ENCODE results near the gene TTLL10. TPM values are rescaled to one million over a fixed set of nuclear protein-coding genes. Genes with fewer than 3 reads are reported as not detected.

TTLL10 gene
- total RNA-seq, 2 experiments from 2014 or later = not detected

GRCh38 chr1:1236176-1236763 lies 62.6 kb downstream of the TTLL10 start:
- ChIA-PET CTCF (interaction anchor here (1.7 kb wide), 1 partner anchor 114 kb away, joined by 6 read pairs; no protein-coding TSS in a partner anchor), POLR2A (no interaction called here)
- peaks cover 2% of the 10 kb centered on the region for H3K9me3 Mint-ChIP-seq
- H3K4me3 Mint-ChIP-seq = no peak overlapping the region
- no peak overlapping the region for H3K27ac Mint-ChIP-seq
- peaks cover 13% of the 10 kb centered on the region for H3K36me3 Mint-ChIP-seq
- peaks cover 17% of the 10 kb centered on the region for H3K4me1 Mint-ChIP-seq (ENCODE audit: low read depth)
- no peaks in the 10 kb centered on the region for H3K27me3 Mint-ChIP-seq
- intact Hi-C loops (cut with micrococcal nuclease) = no loop called here
- no peak for DNase-seq

GRCh38 chr1:1236945-1237873 lies 63.5 kb downstream of the TTLL10 start:
- Mint-ChIP-seq H3K36me3 (peaks cover 13% of the 10 kb centered on the region), H3K4me1 (ENCODE audit: low read depth) (peaks cover 17% of the 10 kb centered on the region), H3K4me3 (no peak overlapping the region), H3K27me3 (no peaks in the 10 kb centered on the region), H3K27ac (no peak overlapping the region), H3K9me3 (peaks cover 2% of the 10 kb centered on the region)
- CTCF ChIA-PET = interaction anchor here (1.7 kb wide), 1 partner anchor 115 kb away, joined by 6 read pairs; no protein-coding TSS in a partner anchor
- intact Hi-C loops (cut with micrococcal nuclease) = no loop called here
- DNase-seq = no peak
- POLR2A ChIA-PET = no interaction called here

GRCh38 chr1:1237874-1238701 lies 64.4 kb downstream of the TTLL10 start:
- Mint-ChIP-seq H3K4me1 (ENCODE audit: low read depth) (peaks cover 14% of the 10 kb centered on the region), H3K36me3 (peaks cover 13% of the 10 kb centered on the region), H3K9me3 (peaks cover 2% of the 10 kb centered on the region), H3K27me3 (no peaks in the 10 kb centered on the region), H3K27ac (no peak overlapping the region), H3K4me3 (no peak overlapping the region)
- peak; percentile 44 for DNase-seq
- ChIA-PET POLR2A (interaction anchor here (1.6 kb wide), 1 partner anchor 40 kb away, joined by 3 read pairs; no protein-coding TSS in a partner anchor), CTCF (no interaction called here)
- intact Hi-C loops (cut with micrococcal nuclease) = no loop called here

DNA sequence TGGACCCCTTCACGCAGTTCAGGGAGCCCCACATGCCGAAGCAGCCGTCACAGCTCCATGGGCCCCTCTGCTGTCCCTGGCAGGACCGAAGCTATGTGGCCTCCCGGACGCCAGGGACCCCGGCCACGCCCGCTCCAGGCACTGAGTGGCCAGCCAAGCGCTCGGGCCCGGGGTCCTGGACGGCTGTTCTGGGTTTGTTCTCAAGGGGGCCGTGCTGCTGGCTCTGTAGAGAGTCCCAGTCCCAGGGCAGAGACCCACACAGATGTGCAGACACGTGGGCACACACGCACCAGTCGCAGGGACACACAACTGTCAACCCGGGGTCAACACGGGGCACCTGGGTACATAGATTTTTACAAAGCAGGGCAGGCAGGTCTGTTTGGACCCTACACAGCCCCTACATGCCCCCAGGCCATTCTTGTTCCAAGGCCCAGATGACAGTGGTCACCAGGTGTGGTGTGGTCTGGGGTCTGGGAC lies 65.1 kb downstream of the TTLL10 start:
- POLR2A ChIA-PET = interaction anchor here (0.5 to 1.6 kb wide), 2 partner anchors 22 to 40 kb away, joined by 3 read pairs; no protein-coding TSS in a partner anchor
- intact Hi-C loops (cut with micrococcal nuclease) = no loop called here

DNA sequence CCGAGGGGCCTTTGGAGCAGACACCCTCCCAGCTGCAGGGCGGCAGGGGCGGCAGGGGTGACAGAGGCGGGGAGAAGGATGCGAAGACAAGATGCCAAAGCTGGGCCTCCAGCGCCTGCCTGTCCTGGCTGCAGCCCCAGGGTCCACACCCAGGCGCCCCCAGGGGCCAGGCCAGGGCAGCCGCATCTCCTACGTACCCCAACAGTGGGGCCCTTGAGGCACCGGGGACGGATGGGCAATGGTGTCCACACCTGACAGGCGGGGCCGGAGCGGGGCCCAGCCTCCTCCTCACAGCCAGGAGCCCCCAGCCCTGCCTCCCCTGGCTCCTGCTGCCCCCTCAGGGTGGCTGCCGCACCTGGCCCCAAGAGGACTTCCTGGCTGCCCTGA lies 65.5 kb downstream of the TTLL10 start:
- CTCF ChIA-PET = no interaction called here
- H3K4me1 Mint-ChIP-seq (ENCODE audit: low read depth) = peaks cover 5% of the 10 kb centered on the region
- H3K9me3 Mint-ChIP-seq = no peaks in the 10 kb centered on the region

More for the DNA sequence above, 65.1 kb downstream of the TTLL10 start:
- CTCF ChIA-PET = no interaction called here
- H3K27me3 Mint-ChIP-seq = no peaks in the 10 kb centered on the region
- DNase-seq = no peak
- H3K36me3 Mint-ChIP-seq = peaks cover 8% of the 10 kb centered on the region
- no peaks in the 10 kb centered on the region for H3K9me3 Mint-ChIP-seq
- no peak overlapping the region for H3K4me3 Mint-ChIP-seq
- H3K4me1 Mint-ChIP-seq (ENCODE audit: low read depth) = peaks cover 10% of the 10 kb centered on the region
- H3K27ac Mint-ChIP-seq = no peak overlapping the region

GRCh38 chr1:1239614-1240347 lies 66.1 kb downstream of the TTLL10 start:
- no peaks in the 10 kb centered on the region for H3K9me3 Mint-ChIP-seq
- no peaks in the 10 kb centered on the region for H3K27me3 Mint-ChIP-seq
- no peak for DNase-seq
- no peaks in the 10 kb centered on the region for H3K36me3 Mint-ChIP-seq
- no peaks in the 10 kb centered on the region for H3K4me1 Mint-ChIP-seq (ENCODE audit: low read depth)
- ChIA-PET POLR2A (interaction anchor here (0.5 to 1.6 kb wide), 3 partner anchors 11 to 41 kb away, joined by 3 read pairs; no protein-coding TSS in a partner anchor), CTCF (interaction anchor here (0.7 to 1.0 kb wide), 2 partner anchors 140 to 256 kb away, joined by 3 read pairs; no protein-coding TSS in a partner anchor)
- no peak overlapping the region for H3K27ac Mint-ChIP-seq
- intact Hi-C loops (cut with micrococcal nuclease) = no loop called here
- H3K4me3 Mint-ChIP-seq = no peak overlapping the region

More for the DNA sequence above, 65.5 kb downstream of the TTLL10 start:
- peaks cover 4% of the 10 kb centered on the region for H3K36me3 Mint-ChIP-seq
- H3K27me3 Mint-ChIP-seq = no peaks in the 10 kb centered on the region
- no peak overlapping the region for H3K27ac Mint-ChIP-seq
- POLR2A ChIA-PET = interaction anchor here (0.5 to 1.6 kb wide), 3 partner anchors 11 to 41 kb away, joined by 3 read pairs; no protein-coding TSS in a partner anchor
- intact Hi-C loops (cut with micrococcal nuclease) = no loop called here
- H3K4me3 Mint-ChIP-seq = no peak overlapping the region
- no peak for DNase-seq

DNA sequence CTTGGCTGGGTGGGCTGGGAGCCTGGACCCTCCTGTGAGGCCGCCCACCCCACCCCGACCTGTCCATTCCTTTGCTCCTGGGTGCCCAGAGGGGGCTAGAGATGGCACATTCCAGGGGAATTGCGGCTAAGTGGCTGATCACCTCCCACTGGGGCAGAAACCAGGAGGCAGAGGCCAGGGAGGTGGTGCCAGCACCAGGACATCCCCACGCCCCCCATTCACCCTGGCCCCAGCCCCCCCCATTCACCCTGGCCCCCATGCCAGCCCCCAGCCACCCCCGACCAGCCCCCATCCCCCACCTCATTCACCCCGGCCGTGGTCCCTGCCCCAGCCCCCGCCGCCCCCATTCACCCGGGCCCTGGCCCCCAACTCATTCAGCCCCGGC lies 66.7 kb downstream of the TTLL10 start:
- H3K27ac Mint-ChIP-seq = no peak overlapping the region
- no peaks in the 10 kb centered on the region for H3K4me1 Mint-ChIP-seq (ENCODE audit: low read depth)
- no peaks in the 10 kb centered on the region for H3K9me3 Mint-ChIP-seq
- H3K36me3 Mint-ChIP-seq = no peaks in the 10 kb centered on the region
- no peak for DNase-seq
- no peaks in the 10 kb centered on the region for H3K27me3 Mint-ChIP-seq
- intact Hi-C loops (cut with micrococcal nuclease) = no loop called here
- no peak overlapping the region for H3K4me3 Mint-ChIP-seq
- ChIA-PET POLR2A (interaction anchor here (1.3 kb wide), 1 partner anchor 10 kb away, joined by 3 read pairs; no protein-coding TSS in a partner anchor), CTCF (interaction anchor here (0.7 to 1.0 kb wide), 2 partner anchors 140 to 256 kb away, joined by 3 read pairs; no protein-coding TSS in a partner anchor)

GRCh38 chr1:1240822-1241587 lies 67.3 kb downstream of the TTLL10 start:
- intact Hi-C loops (cut with micrococcal nuclease) = no loop called here
- Mint-ChIP-seq H3K27ac (no peak overlapping the region), H3K4me3 (no peak overlapping the region), H3K4me1 (ENCODE audit: low read depth) (no peaks in the 10 kb centered on the region), H3K27me3 (no peaks in the 10 kb centered on the region), H3K9me3 (no peaks in the 10 kb centered on the region), H3K36me3 (no peaks in the 10 kb centered on the region)
- ChIA-PET POLR2A (interaction anchor here (1.0 kb wide), 1 partner anchor 26 kb away, joined by 5 read pairs; no protein-coding TSS in a partner anchor), CTCF (interaction anchor here (1.0 kb wide), 2 partner anchors 105 to 257 kb away, joined by 3 read pairs; no protein-coding TSS in a partner anchor)
- no peak for DNase-seq

- H3K4me3 Mint-ChIP-seq = no peak overlapping the region
- H3K27ac Mint-ChIP-seq = no peak overlapping the region
- ChIA-PET POLR2A (interaction anchor here (1.0 kb wide), 1 partner anchor 27 kb away, joined by 5 read pairs; no protein-coding TSS in a partner anchor), CTCF (interaction anchor here (1.0 kb wide), 1 partner anchor 105 kb away, joined by 3 read pairs; no protein-coding TSS in a partner anchor)
- H3K9me3 Mint-ChIP-seq = no peaks in the 10 kb centered on the region
- H3K36me3 Mint-ChIP-seq = no peaks in the 10 kb centered on the region
- H3K27me3 Mint-ChIP-seq = no peaks in the 10 kb centered on the region
- H3K4me1 Mint-ChIP-seq (ENCODE audit: low read depth) = no peaks in the 10 kb centered on the region
- DNase-seq = no peak
- intact Hi-C loops (cut with micrococcal nuclease) = no loop called here
These were observed 68.0 kb downstream of the TTLL10 start for GRCh38 chr1:1241588-1242219.
